ENCODE results near the gene SAMD14.

DNA sequence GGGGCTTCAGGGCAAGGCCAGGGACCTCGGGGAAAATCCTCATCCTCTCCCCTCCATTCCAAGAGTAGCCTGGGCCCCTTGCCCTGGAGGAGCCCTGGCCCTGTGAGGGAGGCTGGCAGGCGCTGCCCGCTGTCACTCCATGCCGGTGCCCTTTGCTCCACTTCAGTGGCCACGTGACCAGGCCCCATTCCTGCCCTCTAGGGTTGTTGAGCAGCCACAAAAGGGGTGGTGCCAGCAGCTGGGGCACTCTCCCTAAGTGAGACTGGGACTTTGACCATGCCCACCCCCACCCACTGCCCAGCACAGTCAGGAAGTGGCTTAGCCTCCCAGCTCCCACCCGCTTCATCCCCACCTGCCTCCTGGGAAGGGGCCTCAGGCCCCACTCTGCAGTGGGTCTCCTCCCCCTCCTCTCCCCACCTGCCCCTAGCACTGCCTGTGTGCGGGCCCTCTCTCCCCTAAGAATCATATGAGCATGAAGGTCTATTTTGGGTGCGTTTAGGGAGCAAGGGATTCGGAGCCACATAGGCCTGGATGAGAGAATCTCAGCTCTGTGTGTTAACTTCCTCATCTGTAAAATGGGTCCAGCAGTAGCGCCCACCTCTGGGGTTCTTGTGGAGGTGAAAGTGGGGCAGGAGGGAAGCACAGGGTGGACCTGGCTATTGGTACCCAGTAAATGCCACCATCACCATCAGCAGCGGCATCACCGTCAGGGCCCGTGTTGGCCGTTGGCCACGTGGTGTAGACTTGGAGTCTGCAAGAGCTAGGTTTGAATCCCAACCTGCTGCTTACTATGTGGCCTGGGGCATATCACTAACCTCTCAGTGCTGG, 27.6 kb downstream of the SAMD14 start:
- TF ChIP-seq CHD4 (IDR thresholded peaks at IDR 0.05; ENCODE audit: borderline replicate concordance) (no peak), EP300 (IDR thresholded peaks at IDR 0.05) (no peak), RFX5 (IDR thresholded peaks at IDR 0.05) (no peak), POLR2A (IDR thresholded peaks at IDR 0.05; ENCODE audit: low read length) (no peak), POLR2AphosphoS2 (conservative IDR thresholded peaks at IDR 0.05; ENCODE audit: low read length) (no peak), CBX2 (IDR thresholded peaks at IDR 0.05; ENCODE audit: borderline replicate concordance, low read depth) (no peak)
- TF ChIP-seq, protein P1, sequence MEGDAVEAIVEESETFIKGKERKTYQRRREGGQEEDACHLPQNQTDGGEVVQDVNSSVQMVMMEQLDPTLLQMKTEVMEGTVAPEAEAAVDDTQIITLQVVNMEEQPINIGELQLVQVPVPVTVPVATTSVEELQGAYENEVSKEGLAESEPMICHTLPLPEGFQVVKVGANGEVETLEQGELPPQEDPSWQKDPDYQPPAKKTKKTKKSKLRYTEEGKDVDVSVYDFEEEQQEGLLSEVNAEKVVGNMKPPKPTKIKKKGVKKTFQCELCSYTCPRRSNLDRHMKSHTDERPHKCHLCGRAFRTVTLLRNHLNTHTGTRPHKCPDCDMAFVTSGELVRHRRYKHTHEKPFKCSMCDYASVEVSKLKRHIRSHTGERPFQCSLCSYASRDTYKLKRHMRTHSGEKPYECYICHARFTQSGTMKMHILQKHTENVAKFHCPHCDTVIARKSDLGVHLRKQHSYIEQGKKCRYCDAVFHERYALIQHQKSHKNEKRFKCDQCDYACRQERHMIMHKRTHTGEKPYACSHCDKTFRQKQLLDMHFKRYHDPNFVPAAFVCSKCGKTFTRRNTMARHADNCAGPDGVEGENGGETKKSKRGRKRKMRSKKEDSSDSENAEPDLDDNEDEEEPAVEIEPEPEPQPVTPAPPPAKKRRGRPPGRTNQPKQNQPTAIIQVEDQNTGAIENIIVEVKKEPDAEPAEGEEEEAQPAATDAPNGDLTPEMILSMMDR (IDR thresholded peaks at IDR 0.05): no peak
- TF ChIP-seq, protein P2, sequence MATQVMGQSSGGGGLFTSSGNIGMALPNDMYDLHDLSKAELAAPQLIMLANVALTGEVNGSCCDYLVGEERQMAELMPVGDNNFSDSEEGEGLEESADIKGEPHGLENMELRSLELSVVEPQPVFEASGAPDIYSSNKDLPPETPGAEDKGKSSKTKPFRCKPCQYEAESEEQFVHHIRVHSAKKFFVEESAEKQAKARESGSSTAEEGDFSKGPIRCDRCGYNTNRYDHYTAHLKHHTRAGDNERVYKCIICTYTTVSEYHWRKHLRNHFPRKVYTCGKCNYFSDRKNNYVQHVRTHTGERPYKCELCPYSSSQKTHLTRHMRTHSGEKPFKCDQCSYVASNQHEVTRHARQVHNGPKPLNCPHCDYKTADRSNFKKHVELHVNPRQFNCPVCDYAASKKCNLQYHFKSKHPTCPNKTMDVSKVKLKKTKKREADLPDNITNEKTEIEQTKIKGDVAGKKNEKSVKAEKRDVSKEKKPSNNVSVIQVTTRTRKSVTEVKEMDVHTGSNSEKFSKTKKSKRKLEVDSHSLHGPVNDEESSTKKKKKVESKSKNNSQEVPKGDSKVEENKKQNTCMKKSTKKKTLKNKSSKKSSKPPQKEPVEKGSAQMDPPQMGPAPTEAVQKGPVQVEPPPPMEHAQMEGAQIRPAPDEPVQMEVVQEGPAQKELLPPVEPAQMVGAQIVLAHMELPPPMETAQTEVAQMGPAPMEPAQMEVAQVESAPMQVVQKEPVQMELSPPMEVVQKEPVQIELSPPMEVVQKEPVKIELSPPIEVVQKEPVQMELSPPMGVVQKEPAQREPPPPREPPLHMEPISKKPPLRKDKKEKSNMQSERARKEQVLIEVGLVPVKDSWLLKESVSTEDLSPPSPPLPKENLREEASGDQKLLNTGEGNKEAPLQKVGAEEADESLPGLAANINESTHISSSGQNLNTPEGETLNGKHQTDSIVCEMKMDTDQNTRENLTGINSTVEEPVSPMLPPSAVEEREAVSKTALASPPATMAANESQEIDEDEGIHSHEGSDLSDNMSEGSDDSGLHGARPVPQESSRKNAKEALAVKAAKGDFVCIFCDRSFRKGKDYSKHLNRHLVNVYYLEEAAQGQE (IDR thresholded peaks at IDR 0.05): no peak
- TF ChIP-seq, protein P3, sequence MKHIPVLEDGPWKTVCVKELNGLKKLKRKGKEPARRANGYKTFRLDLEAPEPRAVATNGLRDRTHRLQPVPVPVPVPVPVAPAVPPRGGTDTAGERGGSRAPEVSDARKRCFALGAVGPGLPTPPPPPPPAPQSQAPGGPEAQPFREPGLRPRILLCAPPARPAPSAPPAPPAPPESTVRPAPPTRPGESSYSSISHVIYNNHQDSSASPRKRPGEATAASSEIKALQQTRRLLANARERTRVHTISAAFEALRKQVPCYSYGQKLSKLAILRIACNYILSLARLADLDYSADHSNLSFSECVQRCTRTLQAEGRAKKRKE (CRISPR knock-in tag; IDR thresholded peaks at IDR 0.05; ENCODE audit: low read depth): no peak
- TF ChIP-seq, protein P4, sequence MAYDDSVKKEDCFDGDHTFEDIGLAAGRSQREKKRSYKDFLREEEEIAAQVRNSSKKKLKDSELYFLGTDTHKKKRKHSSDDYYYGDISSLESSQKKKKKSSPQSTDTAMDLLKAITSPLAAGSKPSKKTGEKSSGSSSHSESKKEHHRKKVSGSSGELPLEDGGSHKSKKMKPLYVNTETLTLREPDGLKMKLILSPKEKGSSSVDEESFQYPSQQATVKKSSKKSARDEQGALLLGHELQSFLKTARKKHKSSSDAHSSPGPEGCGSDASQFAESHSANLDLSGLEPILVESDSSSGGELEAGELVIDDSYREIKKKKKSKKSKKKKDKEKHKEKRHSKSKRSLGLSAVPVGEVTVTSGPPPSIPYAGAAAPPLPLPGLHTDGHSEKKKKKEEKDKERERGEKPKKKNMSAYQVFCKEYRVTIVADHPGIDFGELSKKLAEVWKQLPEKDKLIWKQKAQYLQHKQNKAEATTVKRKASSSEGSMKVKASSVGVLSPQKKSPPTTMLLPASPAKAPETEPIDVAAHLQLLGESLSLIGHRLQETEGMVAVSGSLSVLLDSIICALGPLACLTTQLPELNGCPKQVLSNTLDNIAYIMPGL (CRISPR knock-in tag; IDR thresholded peaks at IDR 0.05; ENCODE audit: borderline replicate concordance): no peak

Measured in A549 (cell line).